A549 (cell line): ENCODE measurements around the gene PLPP4. TPM values are rescaled to one million over a fixed set of nuclear protein-coding genes. Genes with fewer than 3 reads are reported as not detected.

Experiments
- ATAC-seq, 2 experiments: fragments of 200-7000 bp in 1 of 2; fragments of >200 bp in 1 of 2; cut with Nextera tagmentation in 1 of 2; cut with Tn5 transposase in 1 of 2; 3 replicates each; pipeline versions ENCODE4 v1.8.0 to v1.9.1; 2018 to 2020; ENCODE audit warnings: mild to moderate bottlenecking in 1 of 2, moderate library complexity in 1 of 2
- CTCF ChIA-PET: fragments of 300-600 bp; sonication (Branson Sonifier 250); formaldehyde crosslinking; extraction: SDS; loops from one replicate; lab custom pipeline; 2021; ENCODE audit warnings: antibody characterized with exemption, inconsistent platforms; lab: Yijun Ruan, JAX
- POLR2A ChIA-PET: fragments of 350-600 bp; formaldehyde crosslinking; extraction: SDS; loops from one replicate; lab custom pipeline; 2021; ENCODE audit warnings: antibody characterized with exemption, inconsistent platforms; lab: Yijun Ruan, JAX
- DNase-seq, 2 experiments: peaks; one replicate each; pipeline versions ENCODE4 v3.0.0 to v3.0.0-alpha.2; 2011 to 2016; ENCODE audit warnings: low read depth in 1 of 2, low spot score in 1 of 2
- FAIRE-seq: peaks from 2 replicates; lab custom pipeline; 2011; peaks lifted over from hg19 to GRCh38; lab: Jason Lieb, UNC
- H3K27ac ChIP-seq, 2 experiments: fragments of >200 bp; sonication (Bioruptor Twin); formaldehyde crosslinking; 3 replicates each; pipeline ENCODE4 v1.5.1; 2016 to 2017
- H3K4me1 ChIP-seq: fragments of >200 bp; sonication (Bioruptor Twin); formaldehyde crosslinking; 3 replicates; pipeline ENCODE4 v1.6.1; 2016
- H3K4me2 ChIP-seq: fragments of >200 bp; sonication (Bioruptor Twin); formaldehyde crosslinking; 3 replicates; pipeline ENCODE4 v1.6.1; 2016
- H3K4me3 ChIP-seq: fragments of >200 bp; sonication (Bioruptor Twin); formaldehyde crosslinking; 3 replicates; pipeline ENCODE4 v1.5.1; 2016
- H3K9me3 ChIP-seq: fragments of >200 bp; sonication (Bioruptor Twin); formaldehyde crosslinking; 3 replicates; pipeline ENCODE4 v1.6.1; 2016
- E2F6 ChIP-seq: IDR thresholded peaks from 2 replicates; pipeline ENCODE4 v1.6.1; 2012; ENCODE audit warnings: low read depth, borderline replicate concordance
- EHF ChIP-seq: fragments of 250-450 bp; sonication (Bioruptor Pico); IDR thresholded peaks from 2 replicates; pipeline ENCODE4 v1.5.0; 2020; ENCODE audit warnings: mild to moderate bottlenecking
- EHMT2 ChIP-seq: fragments of 200-600 bp; sonication (generic); IDR thresholded peaks from 2 replicates; pipeline ENCODE4 v1.6.1; 2016; ENCODE audit warnings: antibody characterized with exemption, low read depth, mild to moderate bottlenecking, moderate library complexity
- ESRRA ChIP-seq: fragments of 150-350 bp; IDR thresholded peaks from 2 replicates; pipeline ENCODE4 v1.6.1; 2014; ENCODE audit warnings: mild to moderate bottlenecking, low read length, borderline replicate concordance
- HEYL ChIP-seq: fragments of 250-450 bp; sonication (Bioruptor Pico); IDR thresholded peaks from 2 replicates; pipeline ENCODE4 v1.8.0; 2021; ENCODE audit warnings: mild to moderate bottlenecking, moderate library complexity
- HMGXB4 ChIP-seq: fragments of 250-450 bp; sonication (Bioruptor Pico); IDR thresholded peaks from 2 replicates; pipeline ENCODE4 v1.5.0; 2021; ENCODE audit warnings: mild to moderate bottlenecking, moderate library complexity, borderline replicate concordance
- JUN ChIP-seq, 2 experiments: fragments of >200 bp; sonication (Bioruptor Twin); formaldehyde crosslinking; IDR thresholded peaks; 2 replicates in 1 of 2; 3 replicates in 1 of 2; pipeline ENCODE4 v1.6.1; 2016 to 2017
- JUNB ChIP-seq: fragments of >200 bp; sonication (Bioruptor Twin); formaldehyde crosslinking; IDR thresholded peaks from 2 replicates; pipeline ENCODE4 v1.6.1; 2016
- NFE2L2 ChIP-seq: fragments of 150-350 bp; conservative IDR thresholded peaks from 2 replicates; pipeline ENCODE4 v1.6.1; 2014; ENCODE audit warnings: low read length
- NR3C1 ChIP-seq: fragments of >200 bp; sonication (Bioruptor Twin); formaldehyde crosslinking; IDR thresholded peaks from 3 replicates; pipeline ENCODE4 v1.6.1; 2017
- PHF8 ChIP-seq: fragments of 200-600 bp; sonication (generic); IDR thresholded peaks from 2 replicates; pipeline ENCODE4 v1.6.1; 2016; ENCODE audit warnings: low read depth, mild to moderate bottlenecking, antibody characterized with exemption, moderate library complexity, borderline replicate concordance
- POLR2AphosphoS2 ChIP-seq: conservative IDR thresholded peaks from 2 replicates; pipeline ENCODE4 v1.6.1; 2012; ENCODE audit warnings: low read length, improper control_type of control experiment, inconsistent platforms
- RAD21 ChIP-seq, 2 experiments: fragments of >200 bp in 1 of 2; sonication (Bioruptor Twin) in 1 of 2; formaldehyde crosslinking in 1 of 2; IDR thresholded peaks in 1 of 2; conservative IDR thresholded peaks in 1 of 2; 2 replicates in 1 of 2; 3 replicates in 1 of 2; pipeline ENCODE4 v1.6.1; 2012 to 2018; ENCODE audit warnings: inconsistent platforms in 1 of 2
- REST ChIP-seq: fragments of 200-600 bp; sonication (generic); IDR thresholded peaks from 2 replicates; pipeline ENCODE4 v1.6.1; 2016; ENCODE audit warnings: antibody characterized with exemption, mild to moderate bottlenecking, moderate library complexity
- ZC3H11A ChIP-seq: fragments of 450-650 bp; IDR thresholded peaks from 2 replicates; pipeline ENCODE4 v1.6.1; 2014; ENCODE audit warnings: antibody characterized with exemption, mild to moderate bottlenecking
- ZSCAN20 ChIP-seq: fragments of 250-450 bp; sonication (Bioruptor Pico); IDR thresholded peaks from 2 replicates; pipeline ENCODE4 v1.8.0; 2022; ENCODE audit warnings: mild to moderate bottlenecking, moderate library complexity
- WGBS: methylation state at CpG from one replicate; pipeline ENCODE4 v1.1.6; 2017; ENCODE audit errors: missing lambda C conversion rate; 5-methylcytosine and 5-hydroxymethylcytosine counted together
- polyA plus RNA-seq, 4 experiments: library from polyadenylated mRNA; depleted of rRNA in 3 of 4; stranded (reverse); fragments of >200 nt; fragmentation: RNase III in 1 of 4; extraction: RNeasy Plus Mini Kit Qiagen cat#74134 plus additional on column Dnase treatment in 1 of 4; gene quantifications; 2 replicates in 3 of 4; 3 replicates in 1 of 4; pipeline ENCODE4 v1.2.3, GENCODE V29; 2011 to 2017
- TF ChIP-seq, protein P1 (sequence below): IDR thresholded peaks from 2 replicates; pipeline ENCODE4 v1.6.1; 2012
- TF ChIP-seq, protein P2 (sequence below): fragments of 150-350 bp; IDR thresholded peaks from 2 replicates; pipeline ENCODE4 v1.6.1; 2014; ENCODE audit warnings: low read depth, mild to moderate bottlenecking, low read length

The PLPP4 gene
- polyA plus RNA-seq, 2 of the 4 experiments (the other 2 are of a cell fraction), result not detected

- Histone ChIP-seq H3K4me1 (no peaks in the 10 kb centered on the region), H3K27ac (no peak overlapping the region), H3K4me2 (no peak overlapping the region), H3K9me3 (no peaks in the 10 kb centered on the region), H3K4me3 (no peak overlapping the region)
- WGBS, result 23% methylated on average over 16 of the region's 16 CpGs
- DNase-seq (peak in 1 of 2 experiments; percentile 3), FAIRE-seq (no peak), ATAC-seq (no peak; a peak in 1 of 6 replicates)
- TF ChIP-seq HMGXB4 (CRISPR knock-in tag), result no peak
- TF ChIP-seq ESRRA, result no peak
- TF ChIP-seq E2F6, result no peak
- TF ChIP-seq JUNB, result no peak
- TF ChIP-seq NR3C1, result no peak
- no peak for TF ChIP-seq EHMT2
- TF ChIP-seq, protein P1, sequence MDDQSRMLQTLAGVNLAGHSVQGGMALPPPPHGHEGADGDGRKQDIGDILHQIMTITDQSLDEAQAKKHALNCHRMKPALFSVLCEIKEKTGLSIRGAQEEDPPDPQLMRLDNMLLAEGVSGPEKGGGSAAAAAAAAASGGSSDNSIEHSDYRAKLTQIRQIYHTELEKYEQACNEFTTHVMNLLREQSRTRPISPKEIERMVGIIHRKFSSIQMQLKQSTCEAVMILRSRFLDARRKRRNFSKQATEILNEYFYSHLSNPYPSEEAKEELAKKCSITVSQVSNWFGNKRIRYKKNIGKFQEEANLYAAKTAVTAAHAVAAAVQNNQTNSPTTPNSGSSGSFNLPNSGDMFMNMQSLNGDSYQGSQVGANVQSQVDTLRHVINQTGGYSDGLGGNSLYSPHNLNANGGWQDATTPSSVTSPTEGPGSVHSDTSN, result no peak
- no peak for TF ChIP-seq PHF8
- no peak for TF ChIP-seq RAD21 (conservative IDR thresholded peaks at IDR 0.05 in 1 of 2, IDR thresholded peaks at IDR 0.05 in 1 of 2)
- no peak for TF ChIP-seq JUN (IDR thresholded peaks at IDR 0.05)
- ChIA-PET POLR2A (no interaction called here), CTCF (no interaction called here)
Measured at GRCh38 chr10:120580918-120581895, 124.2 kb downstream of the PLPP4 start.

DNA sequence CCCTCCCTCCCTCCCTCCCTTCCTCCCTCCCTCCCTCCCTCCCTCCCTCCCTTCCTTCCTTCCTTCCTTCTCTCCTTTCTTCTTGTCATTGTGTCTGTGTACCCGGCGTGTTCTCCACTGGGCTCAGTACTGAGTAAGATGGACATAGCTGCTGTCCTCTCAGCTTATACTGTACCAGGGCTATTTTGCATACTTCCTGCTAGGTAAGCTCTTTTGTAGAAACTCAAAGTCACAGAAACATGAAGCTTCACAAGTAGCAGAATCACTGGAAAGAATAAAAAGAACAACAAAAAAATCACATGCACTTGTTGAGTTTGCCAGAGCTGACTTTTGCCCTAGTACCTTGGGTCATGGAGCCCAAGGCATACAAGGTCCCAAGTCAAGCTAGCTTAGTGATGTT lies 125.7 kb downstream of the PLPP4 start:
- Histone ChIP-seq H3K4me2 (no peak overlapping the region), H3K4me3 (no peak overlapping the region), H3K4me1 (no peaks in the 10 kb centered on the region), H3K27ac (no peak overlapping the region), H3K9me3 (no peaks in the 10 kb centered on the region)
- DNase-seq, result no peak
- TF ChIP-seq NFE2L2 (no peak), HEYL (CRISPR knock-in tag) (no peak), E2F6 (no peak), POLR2AphosphoS2 (no peak), ZSCAN20 (CRISPR knock-in tag) (no peak), REST (no peak), EHF (CRISPR knock-in tag) (no peak), JUNB (no peak), ZC3H11A (no peak)
- TF ChIP-seq, protein P2, sequence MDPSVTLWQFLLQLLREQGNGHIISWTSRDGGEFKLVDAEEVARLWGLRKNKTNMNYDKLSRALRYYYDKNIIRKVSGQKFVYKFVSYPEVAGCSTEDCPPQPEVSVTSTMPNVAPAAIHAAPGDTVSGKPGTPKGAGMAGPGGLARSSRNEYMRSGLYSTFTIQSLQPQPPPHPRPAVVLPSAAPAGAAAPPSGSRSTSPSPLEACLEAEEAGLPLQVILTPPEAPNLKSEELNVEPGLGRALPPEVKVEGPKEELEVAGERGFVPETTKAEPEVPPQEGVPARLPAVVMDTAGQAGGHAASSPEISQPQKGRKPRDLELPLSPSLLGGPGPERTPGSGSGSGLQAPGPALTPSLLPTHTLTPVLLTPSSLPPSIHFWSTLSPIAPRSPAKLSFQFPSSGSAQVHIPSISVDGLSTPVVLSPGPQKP, result no peak
- ChIA-PET CTCF (no interaction called here), POLR2A (no interaction called here)
- ATAC-seq, result no peak
- WGBS, result 33% methylated on average over 2 of the region's 2 CpGs
- FAIRE-seq, result no peak
